DND-41 (cell line): ENCODE data around the gene FOXK1.

Experiments used
- EZH2 ChIP-seq: IDR thresholded peaks from 3 replicates; pipeline ENCODE4 v1.6.1; 2012; ENCODE audit warnings: borderline replicate concordance, low read depth, mild to moderate bottlenecking, moderate library complexity, low read length, inconsistent platforms; ENCODE audit not compliant: severe bottlenecking
- TF ChIP-seq, protein P1 (sequence below): IDR thresholded peaks from 2 replicates; pipeline ENCODE4 v1.5.1; 2012; ENCODE audit warnings: borderline replicate concordance, low read length, moderate library complexity, mild to moderate bottlenecking; ENCODE audit not compliant: poor library complexity, severe bottlenecking; ENCODE audit errors: extremely low read depth

DNA sequence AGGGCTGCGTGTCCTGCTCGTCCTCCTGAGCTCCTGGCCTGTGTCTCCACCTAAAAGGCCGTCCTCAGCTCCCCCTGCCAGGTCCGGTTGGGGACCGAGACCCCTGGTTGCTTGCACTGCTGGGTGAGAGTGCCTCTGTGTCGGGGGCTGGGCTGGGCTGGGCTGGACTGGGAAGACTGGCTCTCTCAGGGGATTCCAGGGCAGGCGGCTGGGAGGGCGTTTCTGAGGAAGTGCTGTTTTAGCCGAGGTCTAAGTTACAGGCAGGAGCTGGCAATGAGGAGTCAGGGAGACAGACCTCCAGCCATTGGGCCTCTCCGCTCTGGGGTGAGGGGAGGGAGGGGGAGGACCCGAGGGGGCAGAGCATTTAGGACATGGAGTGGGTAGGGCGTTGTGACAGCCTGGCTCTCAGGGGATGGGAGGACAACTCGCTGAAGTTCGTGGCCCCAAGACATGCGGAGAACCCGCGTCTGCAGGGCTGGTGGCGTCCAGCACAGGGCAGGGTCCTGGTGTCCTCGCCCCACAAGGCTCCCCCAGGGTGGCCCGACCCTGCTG lies 20.9 kb downstream of the FOXK1 start:
- TF ChIP-seq, protein P1, sequence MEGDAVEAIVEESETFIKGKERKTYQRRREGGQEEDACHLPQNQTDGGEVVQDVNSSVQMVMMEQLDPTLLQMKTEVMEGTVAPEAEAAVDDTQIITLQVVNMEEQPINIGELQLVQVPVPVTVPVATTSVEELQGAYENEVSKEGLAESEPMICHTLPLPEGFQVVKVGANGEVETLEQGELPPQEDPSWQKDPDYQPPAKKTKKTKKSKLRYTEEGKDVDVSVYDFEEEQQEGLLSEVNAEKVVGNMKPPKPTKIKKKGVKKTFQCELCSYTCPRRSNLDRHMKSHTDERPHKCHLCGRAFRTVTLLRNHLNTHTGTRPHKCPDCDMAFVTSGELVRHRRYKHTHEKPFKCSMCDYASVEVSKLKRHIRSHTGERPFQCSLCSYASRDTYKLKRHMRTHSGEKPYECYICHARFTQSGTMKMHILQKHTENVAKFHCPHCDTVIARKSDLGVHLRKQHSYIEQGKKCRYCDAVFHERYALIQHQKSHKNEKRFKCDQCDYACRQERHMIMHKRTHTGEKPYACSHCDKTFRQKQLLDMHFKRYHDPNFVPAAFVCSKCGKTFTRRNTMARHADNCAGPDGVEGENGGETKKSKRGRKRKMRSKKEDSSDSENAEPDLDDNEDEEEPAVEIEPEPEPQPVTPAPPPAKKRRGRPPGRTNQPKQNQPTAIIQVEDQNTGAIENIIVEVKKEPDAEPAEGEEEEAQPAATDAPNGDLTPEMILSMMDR, result no peak
- TF ChIP-seq EZH2, result no peak
